ENCODE measurements around the gene ADCY3. TPM values are rescaled to one million over a fixed set of nuclear protein-coding genes. Genes with fewer than 3 reads are reported as not detected.
A peak's percentile ranks its signal among the peaks of the same experiment; 100 is the strongest.
"Not testable (repeated sequence)": the region's sequence is repeated elsewhere in the genome, so short reads cannot be mapped to it uniquely, and the experiment has no call there.

Gene ADCY3
- polyA plus RNA-seq, 2 donors, result 15.2 to 32.0 TPM

DNA sequence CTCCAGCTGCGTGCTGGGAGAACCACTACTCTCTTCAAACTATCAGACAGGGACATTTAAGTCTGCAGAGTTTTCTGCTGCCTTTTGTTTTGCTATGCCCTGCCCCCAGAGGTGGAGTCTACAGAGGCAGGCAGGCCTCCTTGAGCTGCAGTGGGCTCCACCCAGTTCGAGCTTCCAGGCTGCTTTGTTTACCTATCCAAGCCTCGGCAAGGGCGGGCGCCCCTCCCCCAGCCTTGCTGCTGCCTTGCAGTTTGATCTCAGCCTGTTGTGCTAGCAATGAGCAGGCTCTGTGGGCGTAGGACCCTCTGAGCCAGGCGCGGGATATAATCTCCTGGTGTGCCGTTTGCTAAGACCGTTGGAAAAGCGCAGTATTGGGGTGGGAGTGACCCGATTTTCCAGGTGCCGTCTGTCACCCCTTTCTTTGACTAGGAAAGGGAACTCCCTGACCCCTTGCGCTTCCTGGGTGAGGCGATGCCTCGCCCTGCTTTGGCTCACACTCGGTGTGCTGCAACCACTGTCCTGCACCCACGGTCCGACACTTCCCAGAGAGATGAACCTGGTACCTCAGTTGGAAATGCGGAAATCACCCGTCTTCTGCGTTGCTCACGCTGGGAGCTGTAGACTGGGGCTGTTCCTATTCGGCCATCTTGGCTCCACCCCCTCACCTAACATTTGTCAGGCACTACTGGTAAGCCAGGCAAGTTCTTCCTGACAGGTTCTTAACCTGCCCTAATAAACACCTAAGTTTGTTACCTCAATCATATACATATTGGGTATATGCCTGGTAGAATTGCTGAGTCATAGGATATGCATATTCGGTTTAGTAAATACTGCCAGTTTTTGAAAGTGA, 114.0 kb downstream of the ADCY3 start:
- not testable (repeated sequence) for H3K4me1 ChIP-seq (ENCODE audit: control insufficient read depth in 2 of 2, insufficient read depth in 2 of 2, low read length in 1 of 2); H3K4me3 ChIP-seq (ENCODE audit: low read depth in 1 of 2, low read length in 2 of 2); H3K9me3 ChIP-seq (ENCODE audit: control insufficient read depth in 2 of 2, insufficient read depth in 1 of 2, low read depth in 1 of 2, low read length in 1 of 2); H3K36me3 ChIP-seq (ENCODE audit: control insufficient read depth in 2 of 2, insufficient read depth in 2 of 2, low read length in 1 of 2); H3K27ac ChIP-seq (ENCODE audit: low read depth in 2 of 2, low read length in 1 of 2); H3K27me3 ChIP-seq (ENCODE audit: control insufficient read depth in 1 of 2, insufficient read depth in 2 of 2, low read length in 2 of 2)
- 93 to 96% methylated on average over 22 to 25 of the region's 25 CpGs for WGBS, 2 donors

GRCh38 chr2:24800487-24800886, 119.5 kb downstream of the ADCY3 start:
- not testable (repeated sequence) for H3K27me3 ChIP-seq (ENCODE audit: control insufficient read depth in 1 of 2, insufficient read depth in 2 of 2, low read length in 2 of 2); H3K4me3 ChIP-seq (ENCODE audit: low read depth in 1 of 2, low read length in 2 of 2); H3K4me1 ChIP-seq (ENCODE audit: control insufficient read depth in 2 of 2, insufficient read depth in 2 of 2, low read length in 1 of 2); H3K27ac ChIP-seq (ENCODE audit: low read depth in 2 of 2, low read length in 1 of 2); H3K36me3 ChIP-seq (ENCODE audit: control insufficient read depth in 2 of 2, insufficient read depth in 2 of 2, low read length in 1 of 2); H3K9me3 ChIP-seq (ENCODE audit: control insufficient read depth in 2 of 2, insufficient read depth in 1 of 2, low read depth in 1 of 2, low read length in 1 of 2)
- WGBS, 2 donors, result 85 to 98% methylated on average over 3 to 4 of the region's 5 CpGs

DNA sequence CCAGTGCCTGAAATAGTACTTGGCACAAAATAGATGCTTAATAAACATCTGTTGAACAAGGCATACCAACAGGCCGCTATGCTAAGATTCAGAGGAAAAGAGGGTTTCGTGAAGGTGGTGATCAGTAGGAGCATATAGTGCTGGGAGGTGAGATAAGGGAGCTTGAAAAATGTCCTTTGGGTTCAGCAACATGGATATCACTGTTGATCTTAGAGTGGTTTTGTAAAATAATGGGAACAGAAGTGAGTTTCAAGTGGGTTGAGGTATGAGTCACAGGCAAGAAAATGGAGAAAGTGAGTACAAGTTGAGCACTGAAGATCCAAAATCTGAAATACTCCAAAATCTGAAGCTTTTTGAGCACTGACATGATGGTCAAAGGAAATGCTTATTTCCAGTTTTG, 122.4 kb downstream of the ADCY3 start:
- Histone ChIP-seq H3K27me3 (ENCODE audit: control insufficient read depth in 1 of 2, insufficient read depth in 2 of 2, low read length in 2 of 2) (no peaks in the 10 kb centered on the region), H3K36me3 (ENCODE audit: control insufficient read depth in 2 of 2, insufficient read depth in 2 of 2, low read length in 1 of 2) (no peaks in the 10 kb centered on the region), H3K27ac (ENCODE audit: low read depth in 2 of 2, low read length in 1 of 2) (no peak overlapping the region), H3K9me3 (ENCODE audit: control insufficient read depth in 2 of 2, insufficient read depth in 1 of 2, low read depth in 1 of 2, low read length in 1 of 2) (peaks cover 0 to 3% of the 10 kb centered on the region in 2 donors), H3K4me1 (ENCODE audit: control insufficient read depth in 2 of 2, insufficient read depth in 2 of 2, low read length in 1 of 2) (peaks cover 0 to 4% of the 10 kb centered on the region in 2 donors), H3K4me3 (ENCODE audit: low read depth in 1 of 2, low read length in 2 of 2) (no peak overlapping the region)
- WGBS, 2 donors, result 95 to 99% methylated on average over 2 of the region's 2 CpGs

GRCh38 chr2:24793761-24794435, 126.1 kb downstream of the ADCY3 start:
- H3K27me3 ChIP-seq (ENCODE audit: control insufficient read depth in 1 of 2, insufficient read depth in 2 of 2, low read length in 2 of 2), result no peaks in the 10 kb centered on the region
- H3K4me3 ChIP-seq (ENCODE audit: low read depth in 1 of 2, low read length in 2 of 2), result peak overlapping the region; percentile 84 to 89
- 3 to 6% methylated on average over 14 of the region's 14 CpGs for WGBS, 2 donors
- H3K27ac ChIP-seq (ENCODE audit: low read depth in 2 of 2, low read length in 1 of 2), result peak overlapping the region in 1 of 2 donors; percentile 60
- no peaks in the 10 kb centered on the region for H3K36me3 ChIP-seq (ENCODE audit: control insufficient read depth in 2 of 2, insufficient read depth in 2 of 2, low read length in 1 of 2)
- H3K4me1 ChIP-seq (ENCODE audit: control insufficient read depth in 2 of 2, insufficient read depth in 2 of 2, low read length in 1 of 2), result peaks cover 0 to 4% of the 10 kb centered on the region in 2 donors
- no peaks in the 10 kb centered on the region for H3K9me3 ChIP-seq (ENCODE audit: control insufficient read depth in 2 of 2, insufficient read depth in 1 of 2, low read depth in 1 of 2, low read length in 1 of 2)

GRCh38 chr2:24792874-24793760, 126.9 kb downstream of the ADCY3 start, which contains the start of the genes CENPO and PTRHD1:
TSS of gene CENPO (plus strand) at chr2:24793425. CDS start at chr2:24793920, 495 bp downstream.
TSS of gene PTRHD1 (minus strand) at chr2:24793391. CDS start at chr2:24793377, 14 bp downstream.
- H3K27ac ChIP-seq (ENCODE audit: low read depth in 2 of 2, low read length in 1 of 2), result peak within 1 kb of the TSS; percentile 97 to 99
- H3K4me3 ChIP-seq (ENCODE audit: low read depth in 1 of 2, low read length in 2 of 2), result peak within 1 kb of the TSS; percentile 84 to 89
- H3K36me3 ChIP-seq (ENCODE audit: control insufficient read depth in 2 of 2, insufficient read depth in 2 of 2, low read length in 1 of 2), result no peaks in the 10 kb centered on the region
- peaks cover 0 to 4% of the 10 kb centered on the region in 2 donors for H3K4me1 ChIP-seq (ENCODE audit: control insufficient read depth in 2 of 2, insufficient read depth in 2 of 2, low read length in 1 of 2)
- 0 to 1% methylated on average over 72 to 74 of the region's 74 CpGs for WGBS, 2 donors
- no peaks in the 10 kb centered on the region for H3K27me3 ChIP-seq (ENCODE audit: control insufficient read depth in 1 of 2, insufficient read depth in 2 of 2, low read length in 2 of 2)
- no peaks in the 10 kb centered on the region for H3K9me3 ChIP-seq (ENCODE audit: control insufficient read depth in 2 of 2, insufficient read depth in 1 of 2, low read depth in 1 of 2, low read length in 1 of 2)

- Histone ChIP-seq H3K27ac (ENCODE audit: low read depth in 2 of 2, low read length in 1 of 2) (peak overlapping the region; percentile 97 to 99), H3K4me1 (ENCODE audit: control insufficient read depth in 2 of 2, insufficient read depth in 2 of 2, low read length in 1 of 2) (peaks cover 0 to 4% of the 10 kb centered on the region in 2 donors), H3K36me3 (ENCODE audit: control insufficient read depth in 2 of 2, insufficient read depth in 2 of 2, low read length in 1 of 2) (no peaks in the 10 kb centered on the region), H3K27me3 (ENCODE audit: control insufficient read depth in 1 of 2, insufficient read depth in 2 of 2, low read length in 2 of 2) (no peaks in the 10 kb centered on the region), H3K4me3 (ENCODE audit: low read depth in 1 of 2, low read length in 2 of 2) (peak overlapping the region; percentile 84 to 89), H3K9me3 (ENCODE audit: control insufficient read depth in 2 of 2, insufficient read depth in 1 of 2, low read depth in 1 of 2, low read length in 1 of 2) (no peaks in the 10 kb centered on the region)
- 0 to 1% methylated on average over 6 of the region's 6 CpGs for WGBS, 2 donors
Measured at GRCh38 chr2:24792542-24792873, 127.5 kb downstream of the ADCY3 start.

- no peaks in the 10 kb centered on the region for H3K27me3 ChIP-seq (ENCODE audit: control insufficient read depth in 1 of 2, insufficient read depth in 2 of 2, low read length in 2 of 2)
- H3K4me1 ChIP-seq (ENCODE audit: control insufficient read depth in 2 of 2, insufficient read depth in 2 of 2, low read length in 1 of 2), result peaks cover 0 to 4% of the 10 kb centered on the region in 2 donors
- no peaks in the 10 kb centered on the region for H3K36me3 ChIP-seq (ENCODE audit: control insufficient read depth in 2 of 2, insufficient read depth in 2 of 2, low read length in 1 of 2)
- no peak overlapping the region for H3K4me3 ChIP-seq (ENCODE audit: low read depth in 1 of 2, low read length in 2 of 2)
- WGBS, 2 donors, result 71 to 79% methylated on average over 5 of the region's 5 CpGs
- H3K9me3 ChIP-seq (ENCODE audit: control insufficient read depth in 2 of 2, insufficient read depth in 1 of 2, low read depth in 1 of 2, low read length in 1 of 2), result no peaks in the 10 kb centered on the region
- H3K27ac ChIP-seq (ENCODE audit: low read depth in 2 of 2, low read length in 1 of 2), result peak overlapping the region in 1 of 2 donors; percentile 27
Measured at GRCh38 chr2:24791452-24791851, 128.6 kb downstream of the ADCY3 start.

- no peak overlapping the region for H3K4me3 ChIP-seq (ENCODE audit: low read depth in 1 of 2, low read length in 2 of 2)
- 67 to 76% methylated on average over 3 of the region's 3 CpGs for WGBS, 2 donors
- no peak overlapping the region for H3K27ac ChIP-seq (ENCODE audit: low read depth in 2 of 2, low read length in 1 of 2)
- no peaks in the 10 kb centered on the region for H3K27me3 ChIP-seq (ENCODE audit: control insufficient read depth in 1 of 2, insufficient read depth in 2 of 2, low read length in 2 of 2)
- no peaks in the 10 kb centered on the region for H3K36me3 ChIP-seq (ENCODE audit: control insufficient read depth in 2 of 2, insufficient read depth in 2 of 2, low read length in 1 of 2)
- peaks cover 0 to 1% of the 10 kb centered on the region in 2 donors for H3K4me1 ChIP-seq (ENCODE audit: control insufficient read depth in 2 of 2, insufficient read depth in 2 of 2, low read length in 1 of 2)
- H3K9me3 ChIP-seq (ENCODE audit: control insufficient read depth in 2 of 2, insufficient read depth in 1 of 2, low read depth in 1 of 2, low read length in 1 of 2), result no peaks in the 10 kb centered on the region
Measured at GRCh38 chr2:24788816-24789215, 131.2 kb downstream of the ADCY3 start.

GRCh38 chr2:24787532-24787931, 132.5 kb downstream of the ADCY3 start:
- H3K4me1 ChIP-seq (ENCODE audit: control insufficient read depth in 2 of 2, insufficient read depth in 2 of 2, low read length in 1 of 2), result no peaks in the 10 kb centered on the region
- H3K27me3 ChIP-seq (ENCODE audit: control insufficient read depth in 1 of 2, insufficient read depth in 2 of 2, low read length in 2 of 2), result no peaks in the 10 kb centered on the region
- no peaks in the 10 kb centered on the region for H3K9me3 ChIP-seq (ENCODE audit: control insufficient read depth in 2 of 2, insufficient read depth in 1 of 2, low read depth in 1 of 2, low read length in 1 of 2)
- WGBS, 2 donors, result 79 to 84% methylated on average over 2 of the region's 2 CpGs
- no peak overlapping the region for H3K4me3 ChIP-seq (ENCODE audit: low read depth in 1 of 2, low read length in 2 of 2)
- H3K27ac ChIP-seq (ENCODE audit: low read depth in 2 of 2, low read length in 1 of 2), result no peak overlapping the region
- H3K36me3 ChIP-seq (ENCODE audit: control insufficient read depth in 2 of 2, insufficient read depth in 2 of 2, low read length in 1 of 2), result no peaks in the 10 kb centered on the region

Measured in esophagus (tissue), 2 donors.